LHCN-M2 (cell line): ENCODE data around the gene VAMP8. TPM values are rescaled to one million over a fixed set of nuclear protein-coding genes. Genes with fewer than 3 reads are reported as not detected.
A peak's percentile ranks its signal among the peaks of the same experiment; 100 is the strongest.
"Not testable (repeated sequence)": the region's sequence is repeated elsewhere in the genome, so short reads cannot be mapped to it uniquely, and the experiment has no call there.

Experiments used
- DNase-seq: peaks from one replicate; pipeline ENCODE4 v3.0.0-alpha.2; 2012; ENCODE audit warnings: low read depth
- total RNA-seq: library from RNA; depleted of rRNA; stranded (reverse); fragments of >200 nt; gene quantifications from 2 replicates; pipeline ENCODE4 v1.2.3, GENCODE V29; 2014; rRNA removed

Gene VAMP8
- total RNA-seq, 1 experiment from 2014 or later, result 21.2 TPM

- not testable (repeated sequence) for DNase-seq
Observed at GRCh38 chr2:85617723-85618122, 40.3 kb downstream of the VAMP8 start.

GRCh38 chr2:85619617-85620016 lies 42.2 kb downstream of the VAMP8 start:
- DNase-seq, result no peak

GRCh38 chr2:85621338-85621737 lies 44.0 kb downstream of the VAMP8 start:
- no peak for DNase-seq

- DNase-seq, result no peak
Observed at GRCh38 chr2:85623991-85624390, 46.6 kb downstream of the VAMP8 start.

GRCh38 chr2:85628658-85629057 lies 51.3 kb downstream of the VAMP8 start:
- DNase-seq, result no peak

GRCh38 chr2:85631316-85631715 lies 53.9 kb downstream of the VAMP8 start:
- DNase-seq, result peak; percentile 74

Other genes starting within 250 kb of the VAMP8 start
- gene TGOLN2, start 249.6 kb upstream of the VAMP8 start, total RNA-seq, result 114 and 115 TPM in 2 replicates
- 52.3 and 61.3 TPM in 2 replicates for gene RETSAT, start 223.1 kb upstream of the VAMP8 start, total RNA-seq
- 20.4 and 22.6 TPM in 2 replicates for gene ELMOD3, start 222.8 kb upstream of the VAMP8 start, total RNA-seq
- 156 and 172 TPM in 2 replicates for gene CAPG, start 167.2 kb upstream of the VAMP8 start, total RNA-seq
- gene SH2D6, start 158.9 kb upstream of the VAMP8 start, total RNA-seq, result 5.9 and 8.0 TPM in 2 replicates
- 420 and 517 TPM in 2 replicates for gene MAT2A, start 38.4 kb upstream of the VAMP8 start, total RNA-seq
- 115 and 134 TPM in 2 replicates for gene GGCX, start 16.1 kb upstream of the VAMP8 start, total RNA-seq
- gene VAMP5, start 6.8 kb downstream of the VAMP8 start, total RNA-seq, result 111 and 146 TPM in 2 replicates
- 235 and 236 TPM in 2 replicates for gene RNF181, start 18.2 kb downstream of the VAMP8 start, total RNA-seq
- 18.9 and 24.4 TPM in 2 replicates for gene TMEM150A, start 25.1 kb downstream of the VAMP8 start, total RNA-seq
- gene C2orf68, start 34.5 kb downstream of the VAMP8 start, total RNA-seq, result 9.4 and 15.7 TPM in 2 replicates
- 68.3 and 92.4 TPM in 2 replicates for gene USP39, start 38.6 kb downstream of the VAMP8 start, total RNA-seq
- gene SFTPB, start 90.6 kb downstream of the VAMP8 start, total RNA-seq, result not detected in 2 replicates
- gene GNLY, start 116.8 kb downstream of the VAMP8 start, total RNA-seq, result not detected in 2 replicates
- 129 and 179 TPM in 2 replicates for gene ATOH8, start 176.4 kb downstream of the VAMP8 start, total RNA-seq